Measurements from ENCODE around the gene ARPP21. TPM values are rescaled to one million over a fixed set of nuclear protein-coding genes. Genes with fewer than 3 reads are reported as not detected.

Gene ARPP21
- polyA plus RNA-seq, 3 donors = not detected

DNA sequence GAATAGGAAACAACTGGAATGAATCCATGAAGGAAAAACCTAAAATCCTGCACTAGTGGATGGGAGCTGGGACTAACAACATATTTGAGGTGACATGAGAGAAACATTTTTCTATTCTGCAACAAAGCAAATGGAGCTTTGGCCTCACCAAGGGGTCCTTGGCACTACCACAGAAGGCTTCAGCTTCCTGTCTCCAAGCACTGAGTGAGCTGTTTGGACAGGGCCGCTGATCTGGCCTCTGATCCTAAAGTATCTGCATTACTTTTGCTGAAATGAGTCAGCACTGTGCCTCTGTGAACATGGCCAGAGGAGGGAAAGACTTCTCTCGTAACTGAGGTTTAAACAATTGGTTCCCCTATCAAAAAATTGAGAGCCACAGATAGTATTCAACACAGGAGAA lies 9.0 kb downstream of the ARPP21 start:
- Histone ChIP-seq H3K79me2 (ENCODE audit: insufficient read depth, low read length) (no peaks in the 10 kb centered on the region), H3K27ac (ENCODE audit: low read depth in 1 of 2, low read length in 2 of 2) (no peak overlapping the region), H2AFZ (ENCODE audit: insufficient read depth, low read depth, low read length, poor library complexity, severe bottlenecking) (no peak overlapping the region), H4K20me1 (ENCODE audit: insufficient read depth, low read length) (no peaks in the 10 kb centered on the region), H3K27me3 (ENCODE audit: control insufficient read depth in 2 of 2, insufficient read depth in 2 of 2, low read length in 2 of 2) (no peaks in the 10 kb centered on the region), H3K4me1 (ENCODE audit: control insufficient read depth in 1 of 2, insufficient read depth in 2 of 2, low read length in 2 of 2) (no peaks in the 10 kb centered on the region), H3K9ac (ENCODE audit: insufficient read depth, low read length, poor library complexity, severe bottlenecking) (no peak overlapping the region), H3K9me3 (replicated peaks in 1 of 2; ENCODE audit: control insufficient read depth in 1 of 2, insufficient read depth in 1 of 2, low read length in 2 of 2) (no peaks in the 10 kb centered on the region), H3K4me2 (replicated peaks; ENCODE audit: extremely low read depth, low read length, poor library complexity, severe bottlenecking) (no peak overlapping the region), H3K36me3 (replicated peaks in 1 of 2; ENCODE audit: control insufficient read depth in 1 of 2, insufficient read depth in 2 of 2, low read length in 2 of 2) (no peaks in the 10 kb centered on the region), H3K4me3 (replicated peaks in 1 of 3; ENCODE audit: low read depth in 2 of 3, low read length in 3 of 3) (no peak overlapping the region)
- 75% methylated on average over 1 of the region's 2 CpGs for WGBS (ENCODE audit: insufficient coverage)
- H3K4me1 Mint-ChIP-seq = no peaks in the 10 kb centered on the region
- TF ChIP-seq, protein P1, sequence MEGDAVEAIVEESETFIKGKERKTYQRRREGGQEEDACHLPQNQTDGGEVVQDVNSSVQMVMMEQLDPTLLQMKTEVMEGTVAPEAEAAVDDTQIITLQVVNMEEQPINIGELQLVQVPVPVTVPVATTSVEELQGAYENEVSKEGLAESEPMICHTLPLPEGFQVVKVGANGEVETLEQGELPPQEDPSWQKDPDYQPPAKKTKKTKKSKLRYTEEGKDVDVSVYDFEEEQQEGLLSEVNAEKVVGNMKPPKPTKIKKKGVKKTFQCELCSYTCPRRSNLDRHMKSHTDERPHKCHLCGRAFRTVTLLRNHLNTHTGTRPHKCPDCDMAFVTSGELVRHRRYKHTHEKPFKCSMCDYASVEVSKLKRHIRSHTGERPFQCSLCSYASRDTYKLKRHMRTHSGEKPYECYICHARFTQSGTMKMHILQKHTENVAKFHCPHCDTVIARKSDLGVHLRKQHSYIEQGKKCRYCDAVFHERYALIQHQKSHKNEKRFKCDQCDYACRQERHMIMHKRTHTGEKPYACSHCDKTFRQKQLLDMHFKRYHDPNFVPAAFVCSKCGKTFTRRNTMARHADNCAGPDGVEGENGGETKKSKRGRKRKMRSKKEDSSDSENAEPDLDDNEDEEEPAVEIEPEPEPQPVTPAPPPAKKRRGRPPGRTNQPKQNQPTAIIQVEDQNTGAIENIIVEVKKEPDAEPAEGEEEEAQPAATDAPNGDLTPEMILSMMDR (IDR thresholded peaks at IDR 0.05) = no peak
- H3K4me3 Mint-ChIP-seq = no peak overlapping the region
- H3K27me3 Mint-ChIP-seq (ENCODE audit: low read depth in 3 of 3) = peaks cover 0 to 2% (median 2%) of the 10 kb centered on the region in 3 donors
- no peaks in the 10 kb centered on the region for H3K36me3 Mint-ChIP-seq
- no peak for DNase-seq
- intact Hi-C loops (cut with micrococcal nuclease) = no loop called here
- H3K27ac Mint-ChIP-seq = no peak overlapping the region
- no peaks in the 10 kb centered on the region for H3K9me3 Mint-ChIP-seq

DNA sequence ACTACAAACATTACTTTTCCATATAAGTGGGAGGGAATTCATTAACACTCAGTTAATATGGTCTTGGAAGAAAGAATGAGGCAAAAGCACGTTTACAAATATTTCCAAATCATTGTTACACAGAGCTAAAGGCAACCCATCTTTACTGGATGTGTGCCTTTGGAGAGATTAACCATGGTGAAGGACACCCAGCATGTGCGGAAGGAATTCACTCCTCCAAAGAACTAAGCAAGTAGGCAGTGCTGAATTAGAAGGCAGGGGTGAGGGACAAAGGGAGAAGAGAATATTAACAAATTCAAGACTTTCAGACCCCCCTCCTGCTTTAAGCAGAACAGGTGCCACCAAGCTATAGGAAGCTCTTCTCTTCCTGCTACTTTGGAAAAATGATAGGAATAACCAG lies 10.1 kb downstream of the ARPP21 start:
- H2AFZ ChIP-seq (ENCODE audit: insufficient read depth, low read depth, low read length, poor library complexity, severe bottlenecking) = no peak overlapping the region
- no peaks in the 10 kb centered on the region for H3K4me1 ChIP-seq (ENCODE audit: control insufficient read depth in 1 of 2, insufficient read depth in 2 of 2, low read length in 2 of 2)
- no peaks in the 10 kb centered on the region for H4K20me1 ChIP-seq (ENCODE audit: insufficient read depth, low read length)
- H3K36me3 ChIP-seq (replicated peaks in 1 of 2; ENCODE audit: control insufficient read depth in 1 of 2, insufficient read depth in 2 of 2, low read length in 2 of 2) = no peaks in the 10 kb centered on the region
- H3K9me3 Mint-ChIP-seq = no peaks in the 10 kb centered on the region
- H3K79me2 ChIP-seq (ENCODE audit: insufficient read depth, low read length) = no peaks in the 10 kb centered on the region
- H3K27me3 ChIP-seq (ENCODE audit: control insufficient read depth in 2 of 2, insufficient read depth in 2 of 2, low read length in 2 of 2) = no peaks in the 10 kb centered on the region
- H3K4me2 ChIP-seq (replicated peaks; ENCODE audit: extremely low read depth, low read length, poor library complexity, severe bottlenecking) = no peak overlapping the region
- H3K9ac ChIP-seq (ENCODE audit: insufficient read depth, low read length, poor library complexity, severe bottlenecking) = no peak overlapping the region
- H3K4me3 ChIP-seq (replicated peaks in 1 of 3; ENCODE audit: low read depth in 2 of 3, low read length in 3 of 3) = no peak overlapping the region
- no peak for DNase-seq
- WGBS (ENCODE audit: insufficient coverage) = no CpG with 5 or more reads among the region's 2 CpGs
- H3K36me3 Mint-ChIP-seq = no peaks in the 10 kb centered on the region
- H3K9me3 ChIP-seq (replicated peaks in 1 of 2; ENCODE audit: control insufficient read depth in 1 of 2, insufficient read depth in 1 of 2, low read length in 2 of 2) = no peaks in the 10 kb centered on the region
- TF ChIP-seq, protein P1 (IDR thresholded peaks at IDR 0.05) = no peak
- H3K27ac Mint-ChIP-seq = no peak overlapping the region
- H3K4me3 Mint-ChIP-seq = no peak overlapping the region
- H3K27ac ChIP-seq (ENCODE audit: low read depth in 1 of 2, low read length in 2 of 2) = no peak overlapping the region
- intact Hi-C loops (cut with micrococcal nuclease) = no loop called here
- H3K27me3 Mint-ChIP-seq (ENCODE audit: low read depth in 3 of 3) = peaks cover 0 to 2% (median 2%) of the 10 kb centered on the region in 3 donors
- H3K4me1 Mint-ChIP-seq = no peaks in the 10 kb centered on the region
